ENCODE data around the gene AASS. TPM values are rescaled to one million over a fixed set of nuclear protein-coding genes. Genes with fewer than 3 reads are reported as not detected.

The AASS gene
- total and polyA plus RNA-seq, 2 experiments from 2014 or later, result 368 to 789 TPM

GRCh38 chr7:122188785-122189184 is 44.7 kb upstream of the AASS start (continued):
- no peak for TF ChIP-seq ZNF462 (CRISPR knock-in tag; IDR thresholded peaks at IDR 0.05)
- no peak for TF ChIP-seq CTCF (conservative IDR thresholded peaks at IDR 0.05; ENCODE audit: low read depth in 2 of 2)

GRCh38 chr7:122183106-122183505 is 39.1 kb upstream of the AASS start:
- H3F3A ChIP-seq (replicated peaks; ENCODE audit: low read depth), result no peaks in the 10 kb centered on the region
- TF ChIP-seq CREB1 (CRISPR knock-in tag; IDR thresholded peaks at IDR 0.05; ENCODE audit: low read depth), result no peak
- DNase-seq (ENCODE audit: low spot score) (no peak), ATAC-seq (no peak)
- H3K9me2 ChIP-seq (ENCODE audit: insufficient read depth), result no peaks in the 10 kb centered on the region
- no peak overlapping the region for H3K4me2 ChIP-seq
- H3K27me3 ChIP-seq (ENCODE audit: insufficient read depth), result no peaks in the 10 kb centered on the region
- Mint-ChIP-seq H3K4me3 (no peak overlapping the region), H3K36me3 (ENCODE audit: low read depth) (peaks cover 12% of the 10 kb centered on the region), H3K4me1 (peaks cover 4% of the 10 kb centered on the region; the same call in 1 of the 3 replicates), H3K27me3 (ENCODE audit: insufficient read depth, low read depth, poor library complexity) (no peaks in the 10 kb centered on the region), H3K9me3 (peaks cover 3% of the 10 kb centered on the region; the same call in 1 of the 3 replicates), H3K27ac (no peak overlapping the region)
- no peaks in the 10 kb centered on the region for H3K4me1 ChIP-seq (ENCODE audit: insufficient read depth)
- no peak overlapping the region for H2AFZ ChIP-seq
- H3K36me3 ChIP-seq (ENCODE audit: insufficient read depth), result no peaks in the 10 kb centered on the region
- no peaks in the 10 kb centered on the region for H3K79me2 ChIP-seq (replicated peaks; ENCODE audit: insufficient read depth)
- no peak overlapping the region for H3K27ac ChIP-seq (ENCODE audit: low read depth)
- no peak overlapping the region for H3K4me3 ChIP-seq
- H4K20me1 ChIP-seq (replicated peaks; ENCODE audit: insufficient read depth), result no peaks in the 10 kb centered on the region

All from GM23338 (cell line).